ENCODE measurements around the gene EXOG.

Gene EXOG

GRCh38 chr3:38474928-38475605 lies 21.1 kb upstream of the EXOG start:
- DNase-seq = no peak

GRCh38 chr3:38475716-38476115 lies 20.4 kb upstream of the EXOG start:
- DNase-seq = no peak

GRCh38 chr3:38476157-38476756 lies 19.9 kb upstream of the EXOG start:
- no peak for DNase-seq

- DNase-seq = no peak
Observed at GRCh38 chr3:38477057-38477820, 18.9 kb upstream of the EXOG start.

GRCh38 chr3:38477839-38478450 lies 18.2 kb upstream of the EXOG start:
- no peak for DNase-seq

- no peak for DNase-seq
Observed at GRCh38 chr3:38478901-38479300, 17.2 kb upstream of the EXOG start.

GRCh38 chr3:38479431-38480092 lies 16.6 kb upstream of the EXOG start:
- peak; percentile 54 for DNase-seq

- DNase-seq = no peak
Observed at GRCh38 chr3:38480093-38480445, 16.1 kb upstream of the EXOG start.

GRCh38 chr3:38480930-38481329 lies 15.2 kb upstream of the EXOG start:
- no peak for DNase-seq

GRCh38 chr3:38482951-38483350 lies 13.2 kb upstream of the EXOG start:
- DNase-seq = no peak

- DNase-seq = no peak
Observed at GRCh38 chr3:38487323-38487722, 8.8 kb upstream of the EXOG start.

GRCh38 chr3:38488949-38489348 lies 7.2 kb upstream of the EXOG start:
- DNase-seq = no peak

- DNase-seq = no peak
Observed at GRCh38 chr3:38489766-38490165, 6.4 kb upstream of the EXOG start.

GRCh38 chr3:38490281-38491030 lies 5.7 kb upstream of the EXOG start:
- no peak for DNase-seq

- no peak for DNase-seq
Observed at GRCh38 chr3:38491215-38491614, 4.9 kb upstream of the EXOG start.

GRCh38 chr3:38493031-38493430 lies 3.1 kb upstream of the EXOG start:
- DNase-seq = no peak

- no peak for DNase-seq
Observed at GRCh38 chr3:38497031-38497430, 891 bp downstream of the EXOG start.

- DNase-seq = no peak
Observed at GRCh38 chr3:38500688-38501417, 4.7 kb downstream of the EXOG start.

- DNase-seq = no peak
Observed at GRCh38 chr3:38507120-38507519, 11.0 kb downstream of the EXOG start.

GRCh38 chr3:38509732-38510131 lies 13.6 kb downstream of the EXOG start:
- no peak for DNase-seq

- no peak for DNase-seq
Observed at GRCh38 chr3:38510631-38511030, 14.5 kb downstream of the EXOG start.

- no peak for DNase-seq
Observed at GRCh38 chr3:38511546-38511945, 15.4 kb downstream of the EXOG start.

All from activated T-cell treated with anti-CD3 and anti-CD28 coated beads, Interleukin-2, amount 50 U/mL, for 48 hours (primary cell).